ENCODE measurements around the gene CCDC40. TPM values are rescaled to one million over a fixed set of nuclear protein-coding genes. Genes with fewer than 3 reads are reported as not detected.

CCDC40 gene
- total RNA-seq, 4 donors from 2014 or later: 2.8 to 54.5 (median 7.8) TPM

DNA sequence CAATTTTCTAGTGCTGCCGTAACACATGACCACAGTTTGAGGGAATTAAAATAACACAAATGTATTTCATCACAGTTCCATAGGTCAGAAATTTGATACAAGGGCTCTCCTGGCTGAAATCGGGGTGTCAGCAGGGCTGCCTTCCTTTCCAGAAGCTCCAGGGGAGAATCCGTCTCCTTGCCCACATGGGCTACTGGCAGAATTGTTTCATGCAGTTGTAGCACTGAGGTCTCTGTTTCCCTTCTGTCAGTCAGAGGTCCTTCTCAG, 89.9 kb downstream of the CCDC40 start:
- H3K9me3 ChIP-seq: no peaks in the 10 kb centered on the region
- H3K4me3 ChIP-seq: no peak overlapping the region
- no peaks in the 10 kb centered on the region for H3K4me1 ChIP-seq
- H3K36me3 ChIP-seq: no peaks in the 10 kb centered on the region
- H3K27me3 ChIP-seq: no peaks in the 10 kb centered on the region
- DNase-seq: no peak
- no peak for TF ChIP-seq POLR2A (IDR thresholded peaks at IDR 0.05)
- TF ChIP-seq, protein P1, sequence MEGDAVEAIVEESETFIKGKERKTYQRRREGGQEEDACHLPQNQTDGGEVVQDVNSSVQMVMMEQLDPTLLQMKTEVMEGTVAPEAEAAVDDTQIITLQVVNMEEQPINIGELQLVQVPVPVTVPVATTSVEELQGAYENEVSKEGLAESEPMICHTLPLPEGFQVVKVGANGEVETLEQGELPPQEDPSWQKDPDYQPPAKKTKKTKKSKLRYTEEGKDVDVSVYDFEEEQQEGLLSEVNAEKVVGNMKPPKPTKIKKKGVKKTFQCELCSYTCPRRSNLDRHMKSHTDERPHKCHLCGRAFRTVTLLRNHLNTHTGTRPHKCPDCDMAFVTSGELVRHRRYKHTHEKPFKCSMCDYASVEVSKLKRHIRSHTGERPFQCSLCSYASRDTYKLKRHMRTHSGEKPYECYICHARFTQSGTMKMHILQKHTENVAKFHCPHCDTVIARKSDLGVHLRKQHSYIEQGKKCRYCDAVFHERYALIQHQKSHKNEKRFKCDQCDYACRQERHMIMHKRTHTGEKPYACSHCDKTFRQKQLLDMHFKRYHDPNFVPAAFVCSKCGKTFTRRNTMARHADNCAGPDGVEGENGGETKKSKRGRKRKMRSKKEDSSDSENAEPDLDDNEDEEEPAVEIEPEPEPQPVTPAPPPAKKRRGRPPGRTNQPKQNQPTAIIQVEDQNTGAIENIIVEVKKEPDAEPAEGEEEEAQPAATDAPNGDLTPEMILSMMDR (IDR thresholded peaks at IDR 0.05): no peak
- no peak overlapping the region for H3K27ac ChIP-seq

DNA sequence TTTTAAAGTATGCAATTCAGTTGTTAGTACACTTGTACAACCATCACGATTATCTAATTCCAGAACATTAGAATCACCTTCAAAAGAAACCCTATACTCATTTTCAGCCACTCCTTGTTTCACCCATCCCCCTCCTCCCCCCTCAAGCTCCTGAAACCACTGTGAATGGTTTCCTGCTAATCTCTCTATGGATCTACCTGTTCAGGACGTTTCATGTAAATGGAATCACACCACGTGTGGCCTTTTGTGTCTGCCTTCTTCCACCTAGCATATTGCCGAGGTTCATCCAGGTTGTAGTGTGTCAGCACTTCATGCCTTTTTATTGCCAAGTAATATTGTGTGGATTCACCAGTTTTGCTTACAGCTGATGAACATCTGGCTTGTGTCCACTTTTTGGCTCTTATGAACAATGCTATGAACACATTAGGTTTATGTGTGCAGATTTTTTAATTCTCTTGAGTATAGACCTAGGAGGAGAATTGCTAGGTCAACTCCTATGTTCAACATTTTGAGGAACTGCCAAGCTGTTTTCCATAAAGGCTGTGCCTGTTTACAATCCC, 92.6 kb downstream of the CCDC40 start:
- Histone ChIP-seq H3K9me3 (no peaks in the 10 kb centered on the region), H3K27me3 (no peaks in the 10 kb centered on the region), H3K36me3 (peaks cover 0 to 14% (median 0%) of the 10 kb centered on the region in 3 donors), H3K4me3 (no peak overlapping the region), H3K27ac (no peak overlapping the region), H3K4me1 (no peaks in the 10 kb centered on the region)
- DNase-seq: no peak
- TF ChIP-seq POLR2A (IDR thresholded peaks at IDR 0.05): no peak
- TF ChIP-seq, protein P1 (IDR thresholded peaks at IDR 0.05): no peak

DNA sequence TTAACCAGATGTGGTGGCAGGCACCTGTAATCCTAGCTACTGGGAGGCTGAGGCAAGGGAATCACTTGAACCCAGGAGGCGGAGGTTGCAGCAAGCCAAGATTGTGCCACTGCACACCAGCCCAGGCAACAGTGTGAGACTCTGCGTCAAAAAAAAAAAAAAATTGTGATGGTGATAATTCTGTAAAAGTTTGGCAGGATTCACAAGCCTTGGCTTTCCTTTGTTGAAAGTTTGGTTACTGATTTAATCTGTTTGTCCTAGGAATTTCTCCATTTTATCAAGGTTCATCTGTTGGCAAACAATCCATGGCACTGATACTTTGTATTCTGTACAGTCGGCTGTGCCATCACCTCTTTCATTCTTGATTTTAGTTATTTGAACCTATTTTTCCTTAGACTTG, 94.5 kb downstream of the CCDC40 start:
- TF ChIP-seq POLR2A (IDR thresholded peaks at IDR 0.05): no peak
- TF ChIP-seq, protein P1 (IDR thresholded peaks at IDR 0.05): no peak
- no peak for DNase-seq
- Histone ChIP-seq H3K4me1 (no peaks in the 10 kb centered on the region), H3K27me3 (no peaks in the 10 kb centered on the region), H3K36me3 (peaks cover 0 to 33% (median 0%) of the 10 kb centered on the region in 3 donors), H3K9me3 (no peaks in the 10 kb centered on the region), H3K27ac (no peak overlapping the region), H3K4me3 (no peak overlapping the region)

DNA sequence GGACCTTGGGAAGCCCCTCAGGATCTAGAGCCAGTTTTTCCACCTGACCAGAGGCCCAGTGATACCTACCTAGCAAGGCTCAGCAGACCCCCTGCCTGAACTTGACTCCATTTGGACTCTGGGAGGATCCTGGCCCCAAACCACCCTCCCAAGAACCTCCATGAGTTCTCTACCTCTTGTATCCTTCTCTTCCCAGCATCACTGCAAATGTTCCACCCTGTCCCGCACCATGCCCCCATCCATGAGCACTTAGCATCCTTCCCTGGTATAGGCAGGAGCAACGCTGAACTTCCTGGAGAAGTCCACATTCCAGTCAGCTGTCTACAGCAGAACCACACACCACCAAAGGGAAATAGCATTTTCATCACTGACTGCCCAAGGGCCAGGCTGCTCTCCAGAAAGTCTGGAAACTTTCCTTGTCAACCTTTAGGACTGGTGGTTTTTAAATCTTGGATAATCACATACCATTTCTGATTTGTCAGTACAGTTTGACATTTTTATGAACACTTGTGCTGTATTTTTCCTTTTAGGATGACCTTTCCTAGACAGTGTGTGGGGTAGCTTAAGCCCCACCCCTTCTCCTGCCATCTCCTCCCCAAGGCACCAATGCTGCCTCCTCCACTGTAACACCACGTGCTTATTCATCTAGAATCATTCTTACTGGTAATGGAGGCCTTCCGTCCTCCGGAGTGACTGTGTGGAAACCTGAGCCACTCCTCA, 96.6 kb downstream of the CCDC40 start:
- Histone ChIP-seq H3K4me3 (no peak overlapping the region), H3K27ac (no peak overlapping the region), H3K9me3 (no peaks in the 10 kb centered on the region), H3K27me3 (no peaks in the 10 kb centered on the region), H3K4me1 (no peaks in the 10 kb centered on the region), H3K36me3 (peaks cover 0 to 54% (median 0%) of the 10 kb centered on the region in 3 donors)
- no peak for DNase-seq
- TF ChIP-seq POLR2A (IDR thresholded peaks at IDR 0.05): no peak
- TF ChIP-seq, protein P1 (IDR thresholded peaks at IDR 0.05): no peak

DNA sequence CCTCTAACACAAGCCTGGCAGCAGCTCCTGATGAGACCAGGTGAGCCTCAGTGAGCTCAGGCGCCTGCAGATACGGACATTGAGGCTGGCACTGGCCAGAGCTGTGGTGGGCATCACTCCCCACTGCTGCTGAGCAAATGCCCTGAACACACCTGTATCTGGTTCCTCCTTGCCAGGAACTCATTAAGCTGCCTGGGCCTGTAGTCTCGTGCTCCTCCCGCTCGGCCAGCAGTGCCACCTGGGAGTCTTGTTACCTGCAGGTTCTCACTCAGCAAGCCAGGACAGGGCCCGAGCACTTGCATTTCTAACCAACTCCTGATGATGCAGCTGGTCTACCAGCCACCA, 97.2 kb downstream of the CCDC40 start:
- H3K4me3 ChIP-seq: no peak overlapping the region

More for the DNA sequence above, 97.2 kb downstream of the CCDC40 start:
- no peak for DNase-seq
- Histone ChIP-seq H3K27ac (no peak overlapping the region), H3K9me3 (no peaks in the 10 kb centered on the region), H3K27me3 (no peaks in the 10 kb centered on the region), H3K36me3 (peaks cover 0 to 59% (median 0%) of the 10 kb centered on the region in 3 donors), H3K4me1 (no peaks in the 10 kb centered on the region)
- no peak for TF ChIP-seq POLR2A (IDR thresholded peaks at IDR 0.05)
- TF ChIP-seq, protein P1 (IDR thresholded peaks at IDR 0.05): no peak

Measured in Peyer's patch (tissue), 4 donors.